ENCODE measurements around the gene CREB5. TPM values are rescaled to one million over a fixed set of nuclear protein-coding genes. Genes with fewer than 3 reads are reported as not detected.

Gene CREB5
- total and polyA plus RNA-seq, 2 experiments from 2014 or later: 2.4 to 4.4 TPM

- no peak for TF ChIP-seq REST (IDR thresholded peaks at IDR 0.05; ENCODE audit: unreplicated experiment)
- TF ChIP-seq NANOG (IDR thresholded peaks at IDR 0.05; ENCODE audit: borderline replicate concordance): no peak
- no peak for TF ChIP-seq CREB1 (CRISPR knock-in tag; IDR thresholded peaks at IDR 0.05; ENCODE audit: low read depth)
- no peak for TF ChIP-seq ETS1 (IDR thresholded peaks at IDR 0.05)
- TF ChIP-seq POLR2AphosphoS5 (IDR thresholded peaks at IDR 0.05; ENCODE audit: low read depth): no peak
Observed at GRCh38 chr7:28725911-28726310, 313.6 kb downstream of the CREB5 start (continued).

GRCh38 chr7:28726555-28726954 lies 314.2 kb downstream of the CREB5 start:
- Mint-ChIP-seq H3K4me3 (no peak overlapping the region), H3K36me3 (ENCODE audit: low read depth) (no peaks in the 10 kb centered on the region), H3K4me1 (peaks cover 2% of the 10 kb centered on the region; the same call in 2 of the 3 replicates), H3K27ac (no peak overlapping the region), H3K9me3 (no peaks in the 10 kb centered on the region), H3K27me3 (ENCODE audit: insufficient read depth, low read depth, poor library complexity) (no peaks in the 10 kb centered on the region)
- Histone ChIP-seq H3K4me3 (no peak overlapping the region), H3K9me2 (ENCODE audit: insufficient read depth) (no peaks in the 10 kb centered on the region), H3K4me1 (ENCODE audit: insufficient read depth) (no peaks in the 10 kb centered on the region), H3K36me3 (ENCODE audit: insufficient read depth) (no peaks in the 10 kb centered on the region), H4K20me1 (replicated peaks; ENCODE audit: insufficient read depth) (no peaks in the 10 kb centered on the region), H3K4me2 (no peak overlapping the region), H3K27me3 (ENCODE audit: insufficient read depth) (no peaks in the 10 kb centered on the region), H2AFZ (no peak overlapping the region), H3F3A (replicated peaks; ENCODE audit: low read depth) (no peaks in the 10 kb centered on the region), H3K79me2 (replicated peaks; ENCODE audit: insufficient read depth) (no peaks in the 10 kb centered on the region), H3K27ac (ENCODE audit: low read depth) (no peak overlapping the region)
- ATAC-seq (no peak), DNase-seq (ENCODE audit: low spot score) (no peak)
- TF ChIP-seq STAT1 (IDR thresholded peaks at IDR 0.05; ENCODE audit: unreplicated experiment) (no peak), ETS1 (IDR thresholded peaks at IDR 0.05) (no peak), ZNF114 (CRISPR knock-in tag; IDR thresholded peaks at IDR 0.05) (no peak), EZH2 (IDR thresholded peaks at IDR 0.05; ENCODE audit: low read depth, unreplicated experiment) (no peak), JUNB (IDR thresholded peaks at IDR 0.05; ENCODE audit: unreplicated experiment) (no peak), NANOG (IDR thresholded peaks at IDR 0.05; ENCODE audit: borderline replicate concordance) (no peak), ZNF462 (CRISPR knock-in tag; IDR thresholded peaks at IDR 0.05) (no peak), POLR2AphosphoS5 (IDR thresholded peaks at IDR 0.05; ENCODE audit: low read depth) (no peak), EZH2phosphoT487 (IDR thresholded peaks at IDR 0.05; ENCODE audit: unreplicated experiment) (no peak), CREB1 (CRISPR knock-in tag; IDR thresholded peaks at IDR 0.05; ENCODE audit: low read depth) (no peak)
